Mesenteric fat pad (tissue), 1 donor: ENCODE results near the gene LCA5. TPM values are rescaled to one million over a fixed set of nuclear protein-coding genes. Genes with fewer than 3 reads are reported as not detected.
"Not testable (repeated sequence)": the region's sequence is repeated elsewhere in the genome, so short reads cannot be mapped to it uniquely, and the experiment has no call there.

ENCODE experiments used
- DNase-seq: peaks from one replicate; pipeline ENCODE4 v3.0.0-alpha.2; 2020; ENCODE audit warnings: low spot score
- long read RNA-seq: library from polyadenylated mRNA; unstranded; transcript quantifications from one replicate; pipeline ENCODE4 v2.0.0, GENCODE V29; 2020
- total RNA-seq: library from RNA; stranded (reverse); fragmentation: NEBNext Ultra II Directional; extraction: Animal tissue kit (Norgen Biotek cat#: 25700); gene quantifications from one replicate; pipeline ENCODE4 v1.2.1, GENCODE V29; 2021
- donor health status: DM: yes; HTN: yes; CAD: no.

Gene LCA5
- total RNA-seq: 3.1 TPM
- long read RNA-seq, full-length matches to known transcripts: 3 of 9 reads
- long read RNA-seq, partial matches to known transcripts: 3 of 9 reads
- long read RNA-seq, other reads (novel, unspliced or antisense): 3 of 9 reads

GRCh38 chr6:79536954-79537747, at the start of gene LCA5:
Gene LCA5 (minus strand): TSS chr6:79537430. CDS start chr6:79518894, 18,536 bp downstream.
- peak; percentile 94 for DNase-seq

GRCh38 chr6:79586548-79586947, 49.3 kb upstream of the LCA5 start:
- DNase-seq: no peak

GRCh38 chr6:79584332-79584731, 47.1 kb upstream of the LCA5 start:
- DNase-seq: no peak

- not testable (repeated sequence) for DNase-seq
Measured at GRCh38 chr6:79577926-79578325, 40.7 kb upstream of the LCA5 start.

- DNase-seq: no peak
Measured at GRCh38 chr6:79574630-79575225, 37.5 kb upstream of the LCA5 start.

- DNase-seq: no peak
Measured at GRCh38 chr6:79574174-79574573, 36.9 kb upstream of the LCA5 start.

GRCh38 chr6:79571030-79571367, 33.8 kb upstream of the LCA5 start:
- DNase-seq: no peak

GRCh38 chr6:79570129-79571029, 33.1 kb upstream of the LCA5 start:
- DNase-seq: no peak

GRCh38 chr6:79568996-79569395, 31.8 kb upstream of the LCA5 start:
- DNase-seq: no peak

- DNase-seq: no peak
Measured at GRCh38 chr6:79564636-79565035, 27.4 kb upstream of the LCA5 start.

- DNase-seq: no peak
Measured at GRCh38 chr6:79559706-79560105, 22.5 kb upstream of the LCA5 start.

- DNase-seq: no peak
Measured at GRCh38 chr6:79557673-79558467, 20.6 kb upstream of the LCA5 start.

- DNase-seq: no peak
Measured at GRCh38 chr6:79554305-79554704, 17.1 kb upstream of the LCA5 start.

- no peak for DNase-seq
Measured at GRCh38 chr6:79551401-79551800, 14.2 kb upstream of the LCA5 start.

- no peak for DNase-seq
Measured at GRCh38 chr6:79548304-79548703, 11.1 kb upstream of the LCA5 start.

GRCh38 chr6:79546186-79546585, 9.0 kb upstream of the LCA5 start:
- DNase-seq: no peak

- DNase-seq: no peak
Measured at GRCh38 chr6:79544939-79545450, 7.8 kb upstream of the LCA5 start.

GRCh38 chr6:79544299-79544927, 7.2 kb upstream of the LCA5 start:
- DNase-seq: no peak

- no peak for DNase-seq
Measured at GRCh38 chr6:79543886-79544285, 6.7 kb upstream of the LCA5 start.

GRCh38 chr6:79543411-79543810, 6.2 kb upstream of the LCA5 start:
- DNase-seq: no peak
